Erythroblast (primary cell): ENCODE measurements around the gene KRTAP12-1.

ENCODE experiments used
- GATA1 ChIP-seq: IDR thresholded peaks from 2 replicates; pipeline ENCODE4 v1.6.1; 2011; ENCODE audit warnings: low read depth, mild to moderate bottlenecking, control low read depth, low read length, moderate library complexity
- POLR2A ChIP-seq: IDR thresholded peaks from 2 replicates; pipeline ENCODE4 v1.6.1; 2011; ENCODE audit warnings: mild to moderate bottlenecking, low read length

DNA sequence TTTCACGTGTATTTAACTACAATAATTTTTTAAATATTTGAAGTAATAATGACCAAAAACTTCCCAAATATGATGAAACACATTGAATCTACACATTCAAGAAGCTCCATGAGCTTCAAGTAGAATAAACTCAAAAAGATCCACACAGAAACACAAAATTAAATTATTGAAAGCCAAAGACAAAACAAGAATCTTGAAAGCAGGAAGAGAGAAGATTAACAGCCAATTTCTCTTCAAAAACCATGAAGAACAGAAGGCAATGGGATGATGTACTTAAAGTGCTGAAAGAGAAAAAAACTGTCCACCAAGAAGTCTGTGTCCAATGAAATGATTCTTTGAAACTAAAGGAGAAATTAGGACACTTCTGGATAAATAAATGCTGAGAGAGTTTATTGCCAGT, 49.9 kb downstream of the KRTAP12-1 start:
- TF ChIP-seq POLR2A (no peak), GATA1 (no peak)
